HG03060 (cell line): Measurements from ENCODE around the gene GOLGA6L10.
"Not testable (repeated sequence)": the region's sequence is repeated elsewhere in the genome, so short reads cannot be mapped to it uniquely, and the experiment has no call there.

ENCODE experiments used
- ATAC-seq: cut with Tn5 transposase; IDR thresholded peaks from one replicate; pipeline ENCODE4 v1.9.1; 2021; ENCODE audit warnings: low read depth, moderate number of reproducible peaks; ENCODE audit not compliant: unreplicated experiment

The GOLGA6L10 gene, protein sequence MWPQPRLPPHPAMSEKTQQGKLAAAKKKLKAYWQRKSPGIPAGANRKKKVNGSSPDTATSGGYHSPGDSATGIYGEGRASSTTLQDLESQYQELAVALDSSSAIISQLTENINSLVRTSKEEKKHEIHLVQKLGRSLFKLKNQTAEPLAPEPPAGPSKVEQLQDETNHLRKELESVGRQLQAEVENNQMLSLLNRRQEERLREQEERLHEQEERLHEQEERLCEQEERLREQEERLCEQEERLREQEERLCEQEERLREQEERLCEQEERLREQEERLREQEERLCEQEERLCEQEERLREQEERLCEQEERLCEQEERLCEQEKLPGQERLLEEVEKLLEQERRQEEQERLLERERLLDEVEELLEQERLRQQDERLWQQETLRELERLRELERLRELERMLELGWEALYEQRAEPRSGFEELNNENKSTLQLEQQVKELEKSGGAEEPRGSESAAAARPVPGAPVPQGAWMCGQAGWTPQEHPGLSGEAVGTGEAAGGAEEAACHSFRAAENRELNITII

DNA sequence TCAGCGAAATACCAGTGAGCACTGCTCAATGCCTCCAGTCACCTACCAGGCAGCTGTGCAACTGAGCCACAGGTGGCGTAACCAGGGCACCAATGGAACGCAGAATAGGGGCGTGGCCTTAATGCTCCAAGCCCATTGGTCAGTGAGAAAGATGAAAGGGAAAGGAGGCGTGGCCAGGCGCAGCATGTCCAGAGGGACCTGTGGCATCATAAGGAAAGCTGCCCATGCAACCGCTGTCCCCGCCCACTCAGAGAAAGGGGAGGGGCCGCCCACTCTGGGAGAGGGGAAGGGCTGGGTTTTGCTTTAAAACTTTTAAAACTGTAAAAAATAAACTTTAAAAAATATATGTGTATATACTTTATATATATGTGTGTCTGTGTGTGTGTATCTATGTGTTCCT is at the start of gene GOLGA6L10:
GOLGA6L10 (minus strand) TSS at position 101 of the 400 bp plus-strand sequence; CDS start at position 1, 100 bp downstream.
- ATAC-seq: not testable (repeated sequence)

DNA sequence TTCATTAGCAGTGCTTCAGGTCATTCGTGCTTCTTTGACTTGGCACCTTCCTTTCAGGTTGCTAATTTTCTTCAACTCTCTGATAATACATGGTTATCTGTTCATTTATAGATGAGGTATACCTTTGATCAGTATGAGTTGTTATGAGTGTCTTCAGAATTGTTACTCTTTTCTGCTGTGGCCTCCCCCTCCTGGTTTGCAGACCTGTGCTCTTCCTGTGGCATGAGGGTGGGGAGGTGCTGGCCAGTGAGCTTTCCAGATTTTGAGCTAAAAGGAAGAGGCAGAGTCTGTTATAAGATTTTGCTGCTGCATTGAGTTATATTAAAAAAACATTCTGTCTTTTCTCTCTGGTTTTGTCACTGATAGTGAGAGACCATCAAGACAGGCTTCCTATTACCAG is 49.5 kb upstream of the GOLGA6L10 start:
- ATAC-seq: no peak

DNA sequence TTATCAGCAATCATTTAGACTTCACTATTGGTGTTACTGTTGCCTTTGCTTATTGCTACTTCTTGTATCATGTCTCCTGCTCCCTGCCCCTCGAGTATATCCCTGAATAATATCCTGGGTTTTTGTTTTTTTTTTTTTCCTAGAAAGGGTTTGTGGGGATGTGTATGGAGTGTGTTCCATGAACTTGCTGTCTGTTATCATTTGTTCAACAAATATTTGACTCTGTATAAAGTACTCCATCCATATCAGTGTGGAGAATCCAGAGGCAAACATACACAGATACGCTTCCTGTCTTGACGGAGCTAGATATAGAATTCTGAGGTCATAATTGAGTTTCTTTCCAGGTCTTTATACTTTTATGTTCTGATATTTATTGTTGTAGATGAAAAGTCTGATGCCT is 48.5 kb upstream of the GOLGA6L10 start:
- no peak for ATAC-seq

DNA sequence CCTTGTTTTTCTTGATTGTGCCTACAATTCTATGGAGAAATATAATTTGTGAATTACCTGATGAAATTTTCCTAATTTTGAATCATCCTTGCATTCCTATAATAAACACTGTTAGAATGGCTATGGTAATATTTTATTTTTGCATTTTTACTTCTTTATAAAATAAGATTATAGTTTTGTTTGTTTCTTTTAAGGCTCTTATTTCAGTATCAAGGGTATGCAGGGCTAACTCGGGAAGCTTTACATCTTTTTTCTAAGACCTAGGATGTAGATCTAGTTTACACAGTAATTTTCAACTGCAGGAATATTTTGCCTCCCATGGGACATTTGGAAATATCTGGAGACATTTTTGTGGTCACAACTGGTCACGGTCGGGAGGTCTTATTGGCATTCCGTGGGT is 46.5 kb upstream of the GOLGA6L10 start:
- not testable (repeated sequence) for ATAC-seq

DNA sequence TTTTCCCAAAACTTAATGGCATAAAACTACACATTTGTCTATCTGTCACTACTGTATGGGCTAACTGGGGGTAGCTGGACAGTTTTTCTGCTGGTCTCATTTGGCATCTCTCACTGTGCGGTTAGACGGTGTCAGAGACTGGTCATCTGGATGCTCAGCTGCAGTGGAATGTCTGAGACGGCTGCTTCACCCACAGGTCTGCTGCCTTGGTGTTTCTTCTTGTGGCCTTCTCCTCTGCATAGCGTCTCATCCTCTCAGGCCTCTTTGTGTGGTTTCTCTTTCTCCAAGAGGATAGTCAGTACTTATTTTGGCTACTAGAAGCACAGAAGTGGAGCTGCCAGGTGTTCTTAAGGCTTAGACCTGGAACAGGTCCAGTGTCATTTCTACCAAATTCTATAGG is 44.4 kb upstream of the GOLGA6L10 start:
- ATAC-seq: no peak

DNA sequence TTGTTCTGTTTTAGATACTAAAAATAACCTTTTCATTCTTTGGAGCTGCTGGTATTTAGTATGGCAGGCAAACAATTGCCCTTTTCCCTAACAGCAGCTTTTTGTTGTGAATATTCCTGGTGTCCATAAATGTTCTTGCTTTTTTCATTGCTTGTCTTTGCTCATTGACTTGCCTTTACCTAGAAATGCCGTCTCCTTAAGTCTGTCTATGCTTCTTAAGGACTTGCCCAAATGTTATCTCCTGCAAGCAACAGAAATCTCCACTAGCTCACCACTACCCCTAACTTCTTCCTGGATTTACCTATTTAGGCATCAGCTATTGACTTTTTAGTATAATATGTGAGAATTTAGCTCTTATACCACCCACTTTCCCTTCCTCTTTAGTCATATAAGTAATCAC is 42.8 kb upstream of the GOLGA6L10 start:
- ATAC-seq: not testable (repeated sequence)

DNA sequence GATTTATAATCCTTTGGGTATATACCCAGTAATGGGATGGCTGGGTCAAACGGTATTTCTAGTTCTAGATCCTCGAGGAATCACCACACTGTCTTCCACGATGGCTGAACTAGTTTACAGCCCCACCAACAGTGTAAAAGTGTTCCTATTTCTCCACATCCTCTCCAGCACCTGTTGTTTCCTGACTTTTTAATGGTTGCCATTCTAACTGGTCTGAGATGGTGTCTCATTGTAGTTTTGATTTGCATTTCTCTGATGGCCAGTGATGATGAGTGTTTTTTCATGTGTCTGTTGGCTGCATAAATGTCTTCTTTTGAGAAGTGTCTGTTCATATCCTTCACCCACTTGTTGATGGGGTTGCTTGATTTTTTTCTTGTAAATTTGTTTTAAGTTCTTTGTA is 40.9 kb upstream of the GOLGA6L10 start:
- not testable (repeated sequence) for ATAC-seq

DNA sequence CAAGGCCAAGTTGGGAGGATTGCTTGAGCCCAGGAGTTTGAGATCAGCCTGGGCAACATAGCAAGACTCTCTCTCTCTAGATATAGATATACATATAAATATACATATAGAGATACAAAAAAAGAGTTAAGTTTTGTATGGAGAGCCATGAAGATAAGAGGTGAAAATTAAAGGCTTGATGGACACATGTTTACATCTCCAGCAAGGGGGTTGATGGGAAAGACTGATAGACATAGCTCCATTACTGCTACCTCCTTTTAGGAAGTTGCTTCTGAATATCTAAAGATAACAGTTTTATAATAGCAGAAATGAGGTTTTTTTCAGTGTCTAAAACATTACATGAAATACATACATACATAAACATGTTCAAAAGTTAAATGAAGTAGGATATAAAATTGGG is 37.9 kb upstream of the GOLGA6L10 start:
- ATAC-seq: not testable (repeated sequence)

DNA sequence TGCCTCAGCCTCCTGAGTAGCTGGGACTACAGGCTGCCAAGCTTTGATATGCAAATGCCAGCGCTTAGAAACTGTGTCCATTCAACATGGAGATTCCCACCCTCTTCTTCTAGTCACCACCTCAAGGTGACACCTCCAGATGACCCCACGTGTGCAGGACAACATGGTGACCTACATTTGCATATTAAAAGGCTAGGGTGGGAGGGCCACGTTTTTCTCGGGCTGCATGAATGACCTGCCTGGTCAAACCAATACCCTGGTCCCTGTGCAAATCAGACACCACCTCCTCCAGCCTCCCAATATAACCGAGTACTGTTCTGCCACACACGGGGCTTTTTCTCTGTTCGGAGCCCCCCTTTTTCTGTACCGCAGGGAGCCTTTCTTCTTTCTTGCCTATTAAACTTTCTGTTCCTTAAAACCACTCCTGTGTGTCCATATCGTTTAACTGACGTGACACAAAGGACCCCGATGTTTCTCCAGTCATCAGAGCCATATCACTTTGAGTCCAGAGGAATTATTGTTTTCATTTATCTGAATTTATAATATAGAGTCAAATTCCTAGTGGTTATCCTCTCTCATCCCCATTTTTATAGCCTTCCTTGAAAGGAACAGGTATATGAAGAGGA is 32.2 kb upstream of the GOLGA6L10 start:
- not testable (repeated sequence) for ATAC-seq

DNA sequence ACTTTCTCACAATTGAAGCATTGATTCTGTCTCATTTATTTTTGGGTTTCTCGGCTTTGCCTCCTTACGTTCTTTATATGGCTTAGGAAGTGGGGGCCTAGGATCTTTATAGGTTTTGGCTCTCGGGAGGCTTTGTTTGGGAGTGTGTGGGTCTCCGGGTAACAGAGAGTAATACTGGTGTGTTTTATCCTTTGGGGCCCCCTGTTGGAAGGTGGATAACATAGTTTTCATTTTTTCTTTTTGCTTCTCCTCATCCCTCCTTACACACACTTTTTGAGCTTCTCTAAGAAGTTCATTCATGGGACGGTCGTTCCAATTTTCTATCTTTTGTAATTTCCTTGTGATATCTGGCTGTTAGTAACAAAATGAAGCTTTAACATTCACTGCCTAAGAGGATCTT is 30.3 kb upstream of the GOLGA6L10 start:
- ATAC-seq: not testable (repeated sequence)

DNA sequence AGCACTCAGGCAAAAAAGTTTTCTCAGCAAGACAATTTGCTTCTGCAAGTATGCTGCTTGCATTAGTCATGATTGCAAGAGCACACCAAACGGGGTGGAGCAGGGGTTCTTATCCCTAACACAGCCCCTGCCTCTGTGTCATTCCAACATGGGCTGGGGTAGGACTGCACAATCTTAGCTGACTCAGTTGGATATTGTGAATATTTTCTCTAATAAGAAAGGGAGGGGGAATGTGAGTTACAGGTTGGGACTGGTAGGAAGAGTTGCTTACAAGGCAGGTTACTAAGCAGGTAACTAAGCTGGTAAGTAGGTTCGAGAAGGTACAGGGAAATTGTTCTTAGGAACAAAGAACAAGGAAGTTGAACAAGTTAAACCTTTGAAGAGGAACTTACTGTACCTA is 24.4 kb upstream of the GOLGA6L10 start:
- ATAC-seq: not testable (repeated sequence)

DNA sequence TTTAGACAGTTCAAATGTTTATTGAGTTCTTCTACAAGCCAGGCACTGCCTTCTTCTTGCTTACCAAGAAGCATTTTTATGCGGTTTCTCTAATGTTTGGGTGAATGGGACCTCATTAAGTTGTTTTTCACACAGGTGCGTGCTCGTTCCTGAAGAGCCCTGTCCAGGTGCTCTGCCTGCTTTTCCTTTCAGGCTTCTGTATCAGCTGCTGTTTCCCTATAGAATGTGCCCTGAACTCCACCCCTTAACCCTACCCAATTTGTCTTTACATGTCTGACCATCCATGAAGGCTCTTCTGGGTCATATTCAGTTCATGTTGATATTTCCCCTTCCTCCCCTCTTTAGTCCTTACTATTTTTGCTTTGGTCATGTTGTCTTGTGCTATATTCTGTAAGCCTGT is 22.4 kb upstream of the GOLGA6L10 start:
- ATAC-seq: no peak

DNA sequence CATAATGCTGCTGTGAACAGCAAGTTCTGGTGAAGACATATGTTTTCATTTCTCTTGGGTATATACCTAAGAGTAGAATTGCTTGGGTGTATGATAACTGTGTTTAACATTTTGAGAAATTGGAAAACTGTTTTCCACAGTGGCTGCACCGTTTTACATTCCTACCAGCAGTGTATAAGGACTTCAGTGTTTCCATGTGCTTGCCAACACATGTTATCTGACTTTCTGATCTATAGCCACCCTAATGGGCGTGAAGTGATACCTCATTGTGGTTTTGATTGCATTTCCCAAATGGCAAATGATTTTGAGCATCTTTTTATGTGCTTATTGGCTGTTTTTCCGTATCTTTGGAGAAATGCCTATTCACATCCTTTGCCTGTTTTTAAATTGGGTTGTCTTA is 18.5 kb upstream of the GOLGA6L10 start:
- not testable (repeated sequence) for ATAC-seq

DNA sequence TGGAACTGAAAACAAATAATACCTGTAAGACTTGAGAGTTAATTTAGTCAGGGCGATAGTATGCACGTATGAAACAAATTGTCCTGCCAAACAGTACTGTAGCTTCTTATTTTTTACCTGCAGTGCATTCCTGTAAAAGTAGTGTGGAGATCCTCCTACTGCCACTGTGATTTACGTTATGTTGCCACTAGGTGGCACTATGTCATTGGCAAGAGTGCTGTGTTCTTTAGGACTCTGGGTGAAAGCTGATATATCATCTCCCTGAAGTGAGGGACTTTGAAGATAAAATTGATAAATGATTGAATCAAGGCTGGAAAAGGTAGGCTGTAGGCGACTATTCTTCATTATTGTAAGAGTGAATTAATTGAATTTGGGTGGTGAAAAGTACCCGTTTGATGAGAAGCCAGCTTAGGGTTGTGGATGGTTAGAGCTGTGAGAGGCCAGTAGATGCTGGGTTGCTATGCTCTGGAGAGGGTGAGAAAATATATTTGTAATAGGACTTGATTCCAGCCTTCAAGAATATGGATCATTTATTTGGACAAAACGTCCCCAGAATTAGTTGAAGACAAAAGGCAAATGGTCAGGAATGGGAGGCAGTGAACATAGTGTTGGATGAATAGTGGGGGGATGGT is 16.5 kb upstream of the GOLGA6L10 start:
- ATAC-seq: peak; percentile 62

DNA sequence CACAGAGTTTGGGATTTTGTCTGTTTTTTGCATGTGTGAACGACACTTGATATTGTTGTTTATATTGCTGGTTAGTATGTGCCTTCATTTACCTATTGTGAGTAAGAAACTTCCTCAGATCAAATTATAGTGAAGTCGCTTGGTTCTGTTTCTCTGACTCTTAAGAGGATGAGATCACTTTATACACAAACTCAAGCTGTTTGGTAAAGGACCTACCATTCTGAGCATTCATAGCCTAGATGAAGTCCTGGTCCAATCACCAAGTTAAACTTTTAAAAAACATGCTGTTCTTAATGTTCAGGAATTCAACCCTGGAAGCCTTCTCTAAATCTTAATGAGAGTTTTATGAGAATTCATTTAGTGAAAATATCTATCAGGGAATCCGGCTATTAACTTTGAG is 15.3 kb upstream of the GOLGA6L10 start:
- not testable (repeated sequence) for ATAC-seq

DNA sequence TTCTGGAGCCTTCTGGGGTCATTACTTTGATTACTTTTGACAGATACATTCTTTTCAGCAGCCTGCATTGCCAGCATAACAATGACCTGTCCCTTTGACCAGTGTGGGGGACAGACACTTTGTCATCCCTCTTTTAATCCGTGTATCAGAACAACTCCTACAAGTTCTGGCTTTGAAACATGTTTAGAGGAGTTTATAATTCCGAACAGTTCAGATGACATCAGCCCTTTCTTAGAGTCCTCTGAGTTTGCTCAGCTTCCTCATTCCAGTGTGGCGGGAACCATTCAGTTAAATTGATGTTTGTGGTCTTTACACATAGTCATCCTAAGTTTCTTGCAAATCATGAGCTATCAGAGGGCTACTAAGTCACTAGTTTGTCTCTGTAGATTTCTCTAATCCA is 13.5 kb upstream of the GOLGA6L10 start:
- ATAC-seq: not testable (repeated sequence)

DNA sequence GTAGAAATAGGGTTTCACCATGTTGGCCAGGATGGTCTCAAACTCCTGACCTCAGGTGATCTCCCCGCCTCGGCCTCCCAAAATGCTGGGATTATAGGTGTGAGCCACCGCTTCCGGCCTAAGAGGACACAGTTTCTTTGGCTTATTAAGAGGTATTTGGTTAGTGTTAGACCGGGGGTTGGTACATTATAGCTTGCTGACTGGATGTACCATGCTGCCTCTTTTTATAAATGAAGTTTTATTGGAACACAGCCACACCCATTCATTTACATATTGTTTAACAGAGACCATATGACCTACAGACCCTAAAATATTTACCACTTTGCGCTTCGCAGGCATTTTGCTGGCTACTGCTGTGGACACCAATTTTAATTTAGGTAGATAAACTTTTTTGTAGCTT is 11.3 kb upstream of the GOLGA6L10 start:
- ATAC-seq: not testable (repeated sequence)

DNA sequence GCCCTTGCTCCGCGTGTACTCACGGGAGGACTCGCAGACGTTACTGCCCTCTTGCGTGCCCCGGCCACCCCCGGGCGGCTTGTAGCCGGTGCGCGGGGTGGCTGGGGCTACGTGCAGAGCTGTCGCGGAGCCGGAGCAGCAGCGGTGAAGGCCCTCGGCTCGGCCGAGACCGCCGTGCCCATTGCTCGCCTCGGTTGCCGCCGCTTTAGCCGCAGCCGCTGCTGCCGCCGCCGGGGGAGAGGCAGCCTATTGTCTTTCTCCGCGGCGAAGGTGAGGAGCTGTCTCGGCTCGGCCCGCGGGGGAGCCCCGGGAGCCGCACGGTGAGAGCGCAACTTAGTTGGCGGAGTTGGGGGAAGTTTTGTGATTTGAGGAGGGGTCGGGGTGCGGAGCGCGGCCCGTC is 5.8 kb upstream of the GOLGA6L10 start:
- not testable (repeated sequence) for ATAC-seq

DNA sequence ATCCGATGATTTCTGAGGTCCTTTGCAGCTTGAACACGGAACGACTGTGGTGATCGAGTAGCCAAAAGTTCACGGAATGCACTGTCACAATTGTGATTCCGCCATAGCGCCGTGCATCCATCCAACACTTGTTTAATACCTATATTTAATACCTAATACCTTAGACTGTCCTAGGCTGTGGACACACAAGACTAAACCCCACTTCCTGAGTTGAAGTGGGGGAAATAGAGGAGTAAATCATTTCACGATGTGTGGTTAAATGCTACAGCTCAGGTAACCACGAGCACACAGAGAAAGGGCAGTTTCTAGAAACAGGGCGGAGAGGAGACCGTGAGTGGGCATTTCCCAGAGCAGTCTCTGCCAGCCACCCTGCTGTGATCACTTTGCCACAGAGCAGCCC is 5.3 kb upstream of the GOLGA6L10 start:
- ATAC-seq: not testable (repeated sequence)

DNA sequence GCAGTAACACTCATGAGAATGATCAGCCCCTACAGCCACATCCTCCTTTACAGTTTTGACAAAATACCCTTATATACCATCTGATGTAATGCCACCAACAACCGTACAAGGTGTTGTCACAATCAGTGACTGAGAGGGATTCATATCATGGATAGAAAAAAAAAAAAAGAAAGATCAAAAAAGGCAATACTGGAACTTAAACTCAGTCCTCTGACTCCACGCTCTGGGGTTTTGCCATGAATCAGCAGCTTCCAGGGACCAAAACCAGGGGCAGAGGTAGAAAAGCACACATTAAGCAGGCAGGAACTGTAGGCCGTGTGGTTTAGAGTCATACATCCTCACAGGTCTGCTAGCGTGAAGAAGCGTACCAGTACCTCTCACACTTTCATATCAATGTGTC is 1.6 kb downstream of the GOLGA6L10 start:
- not testable (repeated sequence) for ATAC-seq

DNA sequence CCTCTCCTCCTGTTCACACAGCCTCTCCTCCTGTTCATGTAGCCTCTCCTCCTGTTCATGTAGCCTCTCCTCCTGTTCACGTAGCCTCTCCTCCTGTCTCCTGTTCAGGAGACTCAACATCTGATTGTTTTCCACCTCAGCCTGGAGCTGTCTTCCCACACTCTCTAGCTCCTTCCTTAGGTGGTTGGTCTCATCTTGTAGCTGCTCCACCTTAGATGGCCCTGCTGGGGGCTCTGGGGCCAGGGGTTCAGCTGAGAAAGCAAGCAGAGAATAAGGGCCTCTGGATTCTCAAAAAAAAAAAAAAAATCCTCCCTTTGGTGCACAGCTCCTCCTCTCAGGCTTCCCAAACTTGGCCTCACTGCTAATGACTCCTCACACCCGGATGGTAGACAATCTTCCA is 4.1 kb downstream of the GOLGA6L10 start:
- ATAC-seq: not testable (repeated sequence)
